Measurements from ENCODE around the gene TGIF2.

Gene TGIF2

GRCh38 chr20:36613974-36614373 is 40.6 kb downstream of the TGIF2 start:
- peaks cover 29% of the 10 kb centered on the region for H3K36me3 Mint-ChIP-seq (ENCODE audit: low read depth)
- no peak overlapping the region for H3K4me3 Mint-ChIP-seq
- TF ChIP-seq CTCF (IDR thresholded peaks at IDR 0.05), result no peak

GRCh38 chr20:36614781-36615557 is 41.6 kb downstream of the TGIF2 start:
- no peak for TF ChIP-seq CTCF (IDR thresholded peaks at IDR 0.05)
- Mint-ChIP-seq H3K27ac (peak overlapping the region; percentile 43), H3K4me1 (no peaks in the 10 kb centered on the region), H3K27me3 (ENCODE audit: low read depth, poor library complexity) (no peaks in the 10 kb centered on the region), H3K4me3 (no peak overlapping the region), H3K9me3 (no peaks in the 10 kb centered on the region), H3K36me3 (ENCODE audit: low read depth) (peaks cover 22% of the 10 kb centered on the region)
- DNase-seq, result no peak

More at GRCh38 chr20:36613974-36614373, 40.6 kb downstream of the TGIF2 start:
- DNase-seq, result no peak
- no peak overlapping the region for H3K27ac Mint-ChIP-seq
- H3K4me1 Mint-ChIP-seq, result no peaks in the 10 kb centered on the region
- H3K9me3 Mint-ChIP-seq, result no peaks in the 10 kb centered on the region
- no peaks in the 10 kb centered on the region for H3K27me3 Mint-ChIP-seq (ENCODE audit: low read depth, poor library complexity)

- no peak overlapping the region for H3K4me3 Mint-ChIP-seq
- no peaks in the 10 kb centered on the region for H3K27me3 Mint-ChIP-seq (ENCODE audit: low read depth, poor library complexity)
- no peaks in the 10 kb centered on the region for H3K36me3 Mint-ChIP-seq (ENCODE audit: low read depth)
- no peak overlapping the region for H3K27ac Mint-ChIP-seq
- H3K9me3 Mint-ChIP-seq, result no peaks in the 10 kb centered on the region
- DNase-seq, result no peak
- no peak for TF ChIP-seq CTCF (IDR thresholded peaks at IDR 0.05)
- H3K4me1 Mint-ChIP-seq, result peaks cover 19% of the 10 kb centered on the region
These were observed 47.5 kb downstream of the TGIF2 start for GRCh38 chr20:36620917-36621316.

- Mint-ChIP-seq H3K4me1 (peaks cover 29% of the 10 kb centered on the region), H3K27ac (no peak overlapping the region), H3K27me3 (ENCODE audit: low read depth, poor library complexity) (peaks cover 4% of the 10 kb centered on the region), H3K36me3 (ENCODE audit: low read depth) (no peaks in the 10 kb centered on the region), H3K9me3 (no peaks in the 10 kb centered on the region), H3K4me3 (no peak overlapping the region)
- TF ChIP-seq CTCF (IDR thresholded peaks at IDR 0.05), result no peak
- no peak for DNase-seq
These were observed 50.0 kb downstream of the TGIF2 start for GRCh38 chr20:36623444-36623843.

GRCh38 chr20:36624068-36624943 is 50.9 kb downstream of the TGIF2 start:
- no peak for TF ChIP-seq CTCF (IDR thresholded peaks at IDR 0.05)
- Mint-ChIP-seq H3K27me3 (ENCODE audit: low read depth, poor library complexity) (peaks cover 4% of the 10 kb centered on the region), H3K4me3 (no peak overlapping the region), H3K27ac (peak overlapping the region; percentile 77), H3K9me3 (no peaks in the 10 kb centered on the region), H3K4me1 (peaks cover 29% of the 10 kb centered on the region), H3K36me3 (ENCODE audit: low read depth) (no peaks in the 10 kb centered on the region)
- DNase-seq, result no peak

All from nephron progenitor cell (in vitro differentiated cells).